HG02840 (cell line): ENCODE data around the gene OXSM.

ENCODE experiments used
- ATAC-seq: cut with Tn5 transposase; IDR thresholded peaks from one replicate; pipeline ENCODE4 v1.9.1; 2021; ENCODE audit warnings: mild to moderate bottlenecking, moderate library complexity, moderate number of reproducible peaks; ENCODE audit not compliant: unreplicated experiment, low FRiP score

The OXSM gene

GRCh38 chr3:25801786-25802185 is 11.9 kb downstream of the OXSM start:
- ATAC-seq, result no peak

GRCh38 chr3:25803833-25804232 is 13.9 kb downstream of the OXSM start:
- no peak for ATAC-seq

- no peak for ATAC-seq
Measured at GRCh38 chr3:25804676-25805075, 14.8 kb downstream of the OXSM start.

GRCh38 chr3:25812644-25813043 is 22.8 kb downstream of the OXSM start:
- no peak for ATAC-seq

DNA sequence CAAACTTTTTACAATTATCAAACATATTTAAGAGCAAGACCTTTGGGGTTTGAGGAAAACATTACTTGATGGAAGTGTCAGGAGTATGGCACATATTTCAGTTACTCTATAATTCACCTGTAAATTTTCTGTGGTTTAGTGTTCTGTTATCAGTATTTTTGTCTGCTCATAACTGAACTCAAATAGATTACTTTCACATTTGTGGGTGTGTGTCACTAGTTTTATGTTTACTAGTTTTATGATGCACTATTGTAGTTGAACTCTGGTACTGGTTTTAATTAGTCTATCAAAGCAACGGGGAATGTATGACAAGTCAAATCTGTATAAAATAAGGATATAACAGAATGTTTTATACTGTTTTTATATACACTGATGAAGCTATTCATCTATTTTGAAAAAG is 27.2 kb downstream of the OXSM start:
- no peak for ATAC-seq

DNA sequence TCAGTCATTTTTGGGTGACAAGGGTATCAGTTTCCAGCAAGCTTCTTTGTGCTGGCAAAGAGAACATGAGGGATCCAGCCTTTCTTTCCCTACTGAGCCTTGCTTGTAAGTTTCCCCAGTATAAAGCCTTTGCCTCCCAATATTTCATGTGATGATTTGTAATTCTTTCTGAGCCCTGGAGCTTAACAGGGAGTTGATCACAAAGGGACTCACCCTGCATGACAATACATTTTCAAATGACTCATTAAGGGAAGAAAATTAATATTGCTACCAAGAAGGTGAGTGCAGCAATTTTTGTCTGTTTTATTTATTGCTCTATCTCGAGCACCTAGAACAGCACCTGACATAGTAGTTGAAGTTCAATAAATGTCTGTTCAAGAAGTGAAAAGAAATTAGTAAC is 27.7 kb downstream of the OXSM start:
- no peak for ATAC-seq

DNA sequence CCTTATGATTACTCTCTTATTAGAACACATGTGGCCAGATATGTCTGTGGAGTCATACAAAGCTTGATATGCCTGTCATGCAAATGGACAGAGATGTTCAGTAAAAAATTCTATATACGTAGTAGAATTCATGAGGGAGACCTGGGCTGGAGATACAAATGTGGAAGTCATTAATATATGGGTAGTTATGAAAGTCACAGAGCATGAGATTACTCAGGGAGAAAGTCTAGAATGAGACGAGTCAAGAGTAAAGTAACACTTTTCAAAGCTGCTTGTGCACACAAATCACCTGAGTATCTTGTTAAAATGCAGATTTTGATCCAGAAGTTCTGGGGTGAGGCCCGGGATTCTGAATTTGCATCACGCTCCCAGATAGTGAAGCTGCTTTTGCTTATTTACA is 28.4 kb downstream of the OXSM start:
- no peak for ATAC-seq

DNA sequence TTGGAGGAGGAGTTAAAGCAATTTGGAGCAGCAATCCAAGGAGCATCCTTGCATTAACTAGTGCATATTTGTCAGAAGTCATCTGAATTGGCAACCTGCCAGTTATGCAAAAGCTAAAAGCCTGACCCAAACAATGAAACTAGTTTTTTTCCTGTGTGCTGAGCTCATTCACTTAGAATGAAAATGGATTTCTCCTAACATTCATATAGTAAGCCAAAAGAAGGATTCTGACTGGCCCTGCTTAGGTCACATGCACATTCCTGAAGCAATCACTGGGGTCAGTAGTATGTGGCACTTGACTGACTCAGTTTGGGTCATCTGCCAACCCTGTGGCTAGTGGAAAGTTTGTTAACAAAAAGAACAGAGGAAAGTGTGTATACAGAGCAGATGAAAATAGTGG is 30.5 kb downstream of the OXSM start:
- ATAC-seq, result no peak

GRCh38 chr3:25820816-25821486 is 31.1 kb downstream of the OXSM start:
- ATAC-seq, result no peak

DNA sequence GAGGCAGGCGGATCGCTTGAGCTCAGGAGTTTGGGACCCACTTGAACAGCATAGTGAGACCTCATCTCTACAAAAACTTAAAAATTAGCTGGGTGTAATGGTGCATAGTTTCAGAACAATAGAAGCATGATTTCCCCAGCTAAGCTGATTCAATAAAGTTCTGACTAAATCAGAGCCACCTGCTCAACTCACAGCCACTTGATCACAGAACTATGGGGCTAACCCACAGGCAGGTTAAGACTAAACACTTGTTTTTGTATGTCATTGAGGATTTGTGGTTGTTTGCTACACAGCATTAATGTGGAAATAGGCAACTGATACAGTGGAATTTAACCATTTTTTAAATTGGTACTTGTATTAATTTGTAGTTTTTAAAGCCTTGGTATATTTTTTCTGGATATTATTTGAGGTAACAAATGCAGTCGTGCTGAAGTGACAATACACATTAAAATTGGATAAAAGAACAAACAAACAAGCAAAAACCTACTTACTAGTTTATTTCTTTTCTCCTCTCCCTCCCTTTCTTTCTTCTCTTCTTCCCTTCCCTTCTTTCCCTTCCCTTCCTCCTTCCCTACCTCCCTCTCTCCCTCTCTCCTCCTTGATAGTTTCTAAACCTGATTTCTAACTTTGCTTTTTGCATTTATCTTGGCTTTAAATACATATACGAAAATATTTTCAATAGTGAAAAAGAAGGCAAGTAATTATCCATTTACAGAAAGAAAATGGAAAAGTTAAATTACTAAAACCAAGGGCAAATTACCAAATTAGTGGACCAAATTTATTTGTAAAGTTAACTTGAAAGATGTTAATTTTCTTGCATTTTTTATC is 32.1 kb downstream of the OXSM start:
- no peak for ATAC-seq

GRCh38 chr3:25823314-25823713 is 33.4 kb downstream of the OXSM start:
- no peak for ATAC-seq

DNA sequence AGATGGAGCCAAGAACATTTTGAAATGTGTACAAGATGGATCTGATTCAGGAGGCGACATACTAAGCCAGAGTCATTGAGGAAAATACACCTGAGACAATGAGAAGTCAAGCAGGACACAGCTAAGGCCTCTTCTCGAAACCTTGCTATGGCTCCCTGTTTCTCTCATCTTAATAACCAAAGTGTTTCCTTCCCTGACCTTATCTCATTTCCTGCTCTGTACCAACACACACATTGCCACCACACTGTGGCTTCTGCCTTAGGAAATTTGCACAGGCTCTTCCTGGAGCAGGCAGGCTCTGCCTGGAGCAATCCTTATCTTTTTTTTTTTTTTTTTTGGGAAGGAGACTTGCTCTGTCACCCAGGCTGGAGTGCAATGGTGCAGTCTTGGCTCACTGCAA is 36.6 kb downstream of the OXSM start:
- ATAC-seq, result no peak

GRCh38 chr3:25830373-25831280 is 40.7 kb downstream of the OXSM start:
- ATAC-seq, result no peak

- ATAC-seq, result no peak
Measured at GRCh38 chr3:25831578-25831977, 41.7 kb downstream of the OXSM start.

DNA sequence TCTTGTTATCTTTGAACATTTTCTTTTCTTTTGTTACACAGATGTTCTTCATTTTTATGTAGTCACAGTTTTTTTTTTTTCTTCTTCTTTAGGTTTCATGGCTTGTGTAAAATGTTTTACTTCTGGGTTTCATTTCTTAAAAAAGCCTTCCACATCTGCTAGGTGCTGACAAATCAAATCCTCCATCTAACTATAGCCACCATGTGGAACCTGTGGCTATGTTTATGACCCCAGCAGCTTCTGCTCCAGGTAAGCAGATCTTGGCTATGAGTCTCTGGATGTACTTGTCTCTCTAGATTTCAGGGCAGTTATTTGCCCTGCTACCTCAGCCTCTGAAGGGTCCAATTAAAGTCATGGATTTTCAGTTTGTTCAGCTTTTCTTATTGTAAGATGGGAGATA is 44.5 kb downstream of the OXSM start:
- ATAC-seq, result no peak

DNA sequence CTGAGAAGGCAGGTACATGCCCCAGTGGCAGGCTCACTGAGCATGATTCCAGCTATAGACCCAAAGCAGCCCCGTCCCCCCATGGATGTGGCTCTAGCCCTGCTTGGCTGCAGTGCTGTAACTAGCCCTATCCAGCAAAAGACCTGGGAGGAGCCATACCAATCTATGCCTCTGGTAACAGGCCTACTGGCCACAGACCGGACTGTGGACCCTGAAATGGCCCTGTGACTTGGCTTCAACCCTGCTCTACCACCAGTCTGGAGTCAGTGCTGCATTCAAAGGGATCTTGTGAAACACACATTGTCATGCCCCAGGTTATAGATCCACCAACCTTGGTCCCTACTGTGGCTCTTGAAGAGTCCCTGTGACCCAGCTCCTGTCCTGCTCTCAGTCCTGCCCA is 46.7 kb downstream of the OXSM start:
- ATAC-seq, result no peak

DNA sequence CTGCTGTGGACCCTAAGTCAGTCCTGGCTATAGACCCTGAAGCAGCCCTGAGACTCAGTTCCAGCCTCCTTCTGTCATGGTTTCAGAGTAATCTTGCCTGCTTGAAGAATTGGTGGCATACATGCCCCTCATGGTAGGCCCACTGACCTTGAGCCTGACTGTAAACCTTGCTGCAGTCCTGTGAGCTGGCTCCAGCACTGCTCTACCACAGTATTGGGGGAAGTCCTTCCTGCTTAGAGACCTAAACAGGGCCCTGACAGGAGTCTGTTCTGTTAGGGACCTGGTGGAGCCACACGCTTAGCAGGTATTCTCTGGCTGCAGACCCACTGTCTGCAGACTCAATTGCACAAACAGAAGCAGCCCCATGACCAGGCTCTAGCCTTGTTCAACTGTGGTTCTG is 47.1 kb downstream of the OXSM start:
- ATAC-seq, result no peak

DNA sequence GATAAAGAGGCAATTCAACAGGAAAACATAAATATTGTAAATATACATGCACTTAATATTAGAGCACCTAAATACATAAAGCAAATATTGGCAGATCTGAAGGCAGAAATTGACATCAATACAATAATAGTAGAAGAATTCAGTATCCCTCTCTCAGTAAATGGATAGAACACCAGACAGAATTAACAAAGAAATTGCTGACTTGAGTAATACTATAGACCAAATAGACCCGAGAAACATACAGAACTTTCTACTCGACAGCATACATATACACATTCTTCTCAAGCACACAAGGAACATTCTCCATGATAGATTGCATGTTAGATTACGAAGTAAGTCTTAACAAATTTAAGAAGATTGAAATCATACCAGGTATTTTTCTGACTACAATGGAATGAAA is 50.2 kb downstream of the OXSM start:
- no peak for ATAC-seq

DNA sequence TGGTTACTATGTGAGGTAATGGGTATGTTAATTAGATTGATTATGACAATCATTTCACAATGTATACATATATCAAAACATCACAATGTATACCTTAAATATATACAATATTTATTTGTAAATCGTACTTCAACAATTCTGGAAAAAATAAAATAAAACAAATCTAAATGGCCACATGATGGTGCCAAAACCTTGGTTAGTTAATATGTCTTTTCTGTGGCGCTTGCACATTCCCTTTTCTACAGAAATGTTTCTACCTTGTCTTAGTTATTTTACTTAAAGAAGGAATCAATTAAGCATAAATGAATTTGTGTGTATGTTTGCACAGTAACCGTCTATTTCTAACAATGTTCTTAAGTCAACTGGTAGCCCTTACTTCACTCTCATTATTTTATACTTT is 53.4 kb downstream of the OXSM start:
- no peak for ATAC-seq
